ENCODE data around the gene ZNF326. TPM values are rescaled to one million over a fixed set of nuclear protein-coding genes. Genes with fewer than 3 reads are reported as not detected.

The ZNF326 gene
- total and polyA plus RNA-seq, 12 donors, result 4.1 to 28.3 (median 15.2) TPM

DNA sequence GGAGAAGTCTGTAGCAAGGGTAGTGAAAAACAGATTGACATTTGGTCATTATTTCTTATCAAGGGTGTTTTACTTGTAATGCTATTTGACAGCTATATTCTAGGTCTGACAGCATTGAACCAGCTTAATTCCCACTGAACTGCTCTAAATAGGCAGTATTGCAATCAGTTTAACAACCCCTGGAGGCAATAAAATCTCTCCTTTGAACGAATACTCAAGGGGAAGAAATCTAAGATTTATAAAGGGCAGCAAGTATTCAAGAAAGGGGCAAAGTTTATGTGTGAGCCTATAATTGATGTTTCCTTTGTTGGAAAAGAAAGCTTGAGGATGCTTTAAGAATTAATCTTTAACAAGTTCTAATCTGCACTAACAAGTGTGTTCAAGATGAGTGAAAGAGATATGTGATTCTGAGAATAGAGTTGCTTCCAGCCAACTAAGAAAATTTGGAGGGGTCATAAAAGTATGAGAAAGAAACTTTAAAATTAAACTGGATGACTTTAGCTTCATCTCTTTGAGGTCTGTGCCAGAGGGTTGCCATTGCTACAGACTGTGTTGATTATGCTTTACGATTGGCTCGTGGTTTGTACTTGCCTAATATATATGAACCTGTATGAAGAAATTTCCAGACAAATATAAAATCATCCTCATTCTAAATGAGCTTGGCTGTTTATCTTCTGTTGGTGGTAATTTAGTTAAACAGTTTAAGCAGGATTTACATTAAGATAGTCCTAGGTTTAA is 72.5 kb downstream of the ZNF326 start:
- WGBS, 4 donors, result 61 to 65% (median 63%) methylated on average over 3 of the region's 3 CpGs
- H3K27ac ChIP-seq, result no peak overlapping the region
- no peak overlapping the region for H3K4me3 ChIP-seq
- H3K27me3 ChIP-seq, result peaks cover 3% of the 10 kb centered on the region
- H3K9me3 ChIP-seq (replicated peaks in 1 of 3), result peaks cover 0 to 4% (median 0%) of the 10 kb centered on the region in 3 donors
- H3K36me3 ChIP-seq (replicated peaks in 1 of 2), result no peaks in the 10 kb centered on the region
- DNase-seq, result no peak
- TF ChIP-seq, protein P1, sequence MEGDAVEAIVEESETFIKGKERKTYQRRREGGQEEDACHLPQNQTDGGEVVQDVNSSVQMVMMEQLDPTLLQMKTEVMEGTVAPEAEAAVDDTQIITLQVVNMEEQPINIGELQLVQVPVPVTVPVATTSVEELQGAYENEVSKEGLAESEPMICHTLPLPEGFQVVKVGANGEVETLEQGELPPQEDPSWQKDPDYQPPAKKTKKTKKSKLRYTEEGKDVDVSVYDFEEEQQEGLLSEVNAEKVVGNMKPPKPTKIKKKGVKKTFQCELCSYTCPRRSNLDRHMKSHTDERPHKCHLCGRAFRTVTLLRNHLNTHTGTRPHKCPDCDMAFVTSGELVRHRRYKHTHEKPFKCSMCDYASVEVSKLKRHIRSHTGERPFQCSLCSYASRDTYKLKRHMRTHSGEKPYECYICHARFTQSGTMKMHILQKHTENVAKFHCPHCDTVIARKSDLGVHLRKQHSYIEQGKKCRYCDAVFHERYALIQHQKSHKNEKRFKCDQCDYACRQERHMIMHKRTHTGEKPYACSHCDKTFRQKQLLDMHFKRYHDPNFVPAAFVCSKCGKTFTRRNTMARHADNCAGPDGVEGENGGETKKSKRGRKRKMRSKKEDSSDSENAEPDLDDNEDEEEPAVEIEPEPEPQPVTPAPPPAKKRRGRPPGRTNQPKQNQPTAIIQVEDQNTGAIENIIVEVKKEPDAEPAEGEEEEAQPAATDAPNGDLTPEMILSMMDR (IDR thresholded peaks at IDR 0.05), result no peak
- TF ChIP-seq POLR2A (IDR thresholded peaks at IDR 0.05), result no peak
- H3K4me1 ChIP-seq (replicated peaks in 1 of 2), result no peaks in the 10 kb centered on the region
- intact Hi-C loops (cut with DNase I), result no loop called here

DNA sequence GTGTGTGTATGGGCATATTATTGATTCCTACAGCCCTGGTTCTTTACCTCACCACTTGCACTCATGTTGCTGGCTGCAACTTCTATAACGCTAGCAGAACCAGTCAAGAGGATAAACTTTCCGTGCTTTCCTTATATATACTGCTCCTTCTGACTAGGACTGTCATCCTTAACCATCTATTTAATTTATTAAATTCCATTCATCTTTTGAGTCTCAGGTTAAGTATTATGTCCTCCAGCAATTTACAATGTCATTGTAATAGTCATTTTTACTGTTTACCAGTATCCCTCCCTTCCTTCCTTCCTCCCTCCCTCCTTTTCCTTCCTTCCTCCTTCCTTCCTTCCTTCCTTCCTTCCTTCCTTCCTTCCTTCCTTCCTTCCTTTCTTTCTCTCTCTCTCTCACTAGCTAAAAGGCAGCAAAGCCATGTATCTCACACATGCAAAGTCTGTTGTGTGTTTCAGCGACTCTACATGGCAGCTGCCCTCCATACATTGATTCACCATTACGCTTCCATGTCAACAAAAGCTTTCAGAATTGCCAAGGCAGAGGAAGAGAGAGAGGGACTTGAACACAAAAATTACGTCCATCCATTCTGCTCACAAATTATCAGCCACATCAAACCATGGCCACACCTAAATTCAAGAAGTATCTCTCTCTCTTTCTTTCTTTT is 73.8 kb downstream of the ZNF326 start:
- 83 to 88% (median 85%) methylated on average over 5 of the region's 5 CpGs for WGBS, 4 donors
- TF ChIP-seq, protein P1 (IDR thresholded peaks at IDR 0.05), result no peak
- TF ChIP-seq POLR2A (IDR thresholded peaks at IDR 0.05), result no peak
- no peaks in the 10 kb centered on the region for H3K36me3 ChIP-seq (replicated peaks in 1 of 2)
- no peaks in the 10 kb centered on the region for H3K27me3 ChIP-seq
- no peaks in the 10 kb centered on the region for H3K4me1 ChIP-seq (replicated peaks in 1 of 2)
- DNase-seq, result no peak
- intact Hi-C loops (cut with DNase I), result no loop called here
- no peak overlapping the region for H3K27ac ChIP-seq
- peaks cover 0 to 4% (median 0%) of the 10 kb centered on the region in 3 donors for H3K9me3 ChIP-seq (replicated peaks in 1 of 3)
- no peak overlapping the region for H3K4me3 ChIP-seq

DNA sequence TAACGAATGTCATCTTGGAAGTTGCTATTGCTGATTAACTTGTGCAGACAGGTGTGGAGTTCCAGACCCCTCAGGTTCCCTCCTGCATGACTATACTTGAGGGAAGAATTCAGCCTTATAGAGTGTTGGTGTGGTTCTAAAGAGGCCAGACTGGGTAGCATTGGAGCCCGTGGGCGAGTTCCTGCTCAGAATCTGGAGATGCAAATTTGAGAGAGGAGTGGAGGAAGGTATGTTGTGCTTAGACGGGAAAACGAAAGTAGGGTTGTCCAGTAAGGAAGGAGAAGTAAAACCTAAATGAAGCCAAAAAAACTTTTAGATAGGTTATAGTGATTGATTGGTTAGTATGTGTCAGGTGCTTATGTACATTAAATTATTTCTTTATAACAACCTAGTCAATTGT is 79.2 kb downstream of the ZNF326 start:
- 52 to 66% (median 56%) methylated on average over 5 of the region's 5 CpGs for WGBS, 4 donors
- Histone ChIP-seq H3K27me3 (no peaks in the 10 kb centered on the region), H3K36me3 (replicated peaks in 1 of 2) (no peaks in the 10 kb centered on the region), H3K9me3 (replicated peaks in 1 of 3) (no peaks in the 10 kb centered on the region), H3K4me3 (no peak overlapping the region), H3K4me1 (replicated peaks in 1 of 2) (no peaks in the 10 kb centered on the region), H3K27ac (no peak overlapping the region)
- TF ChIP-seq POLR2A (IDR thresholded peaks at IDR 0.05), result no peak
- TF ChIP-seq, protein P1 (IDR thresholded peaks at IDR 0.05), result no peak
- intact Hi-C loops (cut with DNase I), result no loop called here
- DNase-seq, result no peak

DNA sequence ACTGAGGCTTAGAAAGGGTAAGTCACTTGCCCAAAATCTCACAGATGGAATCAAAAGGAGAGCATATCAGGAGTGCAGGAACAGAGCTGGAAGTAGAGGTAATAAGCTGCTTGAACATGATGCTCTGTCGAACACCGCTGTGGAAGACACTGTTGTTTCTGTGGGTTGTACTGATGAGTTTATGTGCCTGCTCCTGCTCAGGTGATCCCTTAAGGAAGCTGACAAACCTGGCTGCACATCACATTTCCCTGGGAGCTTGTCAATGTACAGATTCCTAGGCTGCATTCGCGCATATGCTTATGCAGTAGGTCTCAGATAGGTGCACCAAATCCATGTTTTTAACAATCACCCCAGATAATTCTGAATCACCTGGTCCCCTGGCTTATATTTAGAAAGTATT is 79.7 kb downstream of the ZNF326 start:
- no peak for TF ChIP-seq POLR2A (IDR thresholded peaks at IDR 0.05)
- TF ChIP-seq, protein P1 (IDR thresholded peaks at IDR 0.05), result no peak
- intact Hi-C loops (cut with DNase I), result no loop called here
- Histone ChIP-seq H3K9me3 (replicated peaks in 1 of 3) (no peaks in the 10 kb centered on the region), H3K36me3 (replicated peaks in 1 of 2) (no peaks in the 10 kb centered on the region), H3K4me3 (no peak overlapping the region), H3K27me3 (no peaks in the 10 kb centered on the region), H3K4me1 (replicated peaks in 1 of 2) (no peaks in the 10 kb centered on the region), H3K27ac (no peak overlapping the region)
- DNase-seq, result no peak
- WGBS, 4 donors, result 77 to 96% (median 89%) methylated on average over 4 of the region's 4 CpGs

Data from adrenal gland (tissue), 12 donors.